ENCODE data around the gene LAPTM5.

The LAPTM5 gene

GRCh38 chr1:30683699-30684098 lies 73.9 kb downstream of the LAPTM5 start:
- TF ChIP-seq POLR2A (IDR thresholded peaks at IDR 0.05; ENCODE audit: low read depth, low read length): no peak
- no peak for TF ChIP-seq TAF1 (IDR thresholded peaks at IDR 0.05; ENCODE audit: borderline replicate concordance, low read depth, low read length)
- TF ChIP-seq POLR2AphosphoS5 (IDR thresholded peaks at IDR 0.05; ENCODE audit: low read depth, low read length): no peak
- DNase-seq (ENCODE audit: insufficient read length): no peak
- no peak for FAIRE-seq
